Measurements from ENCODE around the gene NEK3. TPM values are rescaled to one million over a fixed set of nuclear protein-coding genes. Genes with fewer than 3 reads are reported as not detected.

Gene NEK3
- polyA plus RNA-seq, 2 of the 4 experiments (the other 2 are of a cell fraction) = 6.5 to 19.3 TPM

DNA sequence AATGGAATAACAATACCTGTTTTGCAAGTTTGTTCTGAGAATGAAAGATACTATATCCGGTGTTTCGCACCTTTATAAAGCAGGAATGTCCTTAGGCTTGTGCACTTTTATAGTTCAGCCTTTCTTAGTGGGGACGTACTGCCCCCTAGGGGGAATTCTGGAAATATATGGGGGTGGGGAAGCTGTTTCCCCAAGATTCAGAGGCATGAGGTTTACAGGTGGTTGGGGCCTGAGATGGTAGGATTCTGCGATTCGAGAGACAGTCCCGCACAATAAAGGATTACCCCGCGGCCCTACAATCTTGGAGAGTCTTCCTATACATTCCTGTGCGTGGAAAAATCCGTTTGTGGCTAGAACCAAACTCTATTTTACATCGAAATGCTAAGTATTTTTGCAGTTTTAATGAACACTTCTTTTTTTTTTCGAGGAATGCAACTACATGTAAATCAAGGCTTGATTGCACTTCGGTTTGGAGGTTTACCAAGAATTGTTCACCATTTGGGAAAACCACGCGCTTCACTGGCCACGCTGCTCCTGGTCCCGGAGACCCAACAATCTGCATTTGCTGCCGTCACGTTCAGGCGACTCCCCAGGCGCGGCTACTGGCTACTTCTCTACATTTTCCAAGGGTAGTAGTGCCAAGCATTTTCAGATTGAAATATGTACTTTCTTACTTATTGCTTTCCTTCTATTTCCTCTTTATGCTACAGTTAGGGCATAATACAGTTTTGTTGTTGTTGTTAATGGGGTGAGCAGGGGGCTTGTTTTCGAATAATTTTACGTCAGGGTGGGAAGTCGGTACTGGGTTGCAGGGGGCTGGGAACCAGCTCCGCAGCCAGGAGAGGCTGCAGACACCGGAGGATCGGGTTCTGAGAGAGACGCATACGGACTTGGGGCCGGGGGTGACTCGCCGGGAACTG lies 31.4 kb downstream of the NEK3 start:
- Histone ChIP-seq H3K4me2 (peak overlapping the region; percentile 87), H3K4me1 (no peaks in the 10 kb centered on the region), H3K9me3 (no peaks in the 10 kb centered on the region), H3K4me3 (peak overlapping the region; percentile 63), H3K27ac (peak overlapping the region in 1 of 2 experiments; percentile 79; a peak in 3 of 6 replicates)
- ATAC-seq = peak; percentile 84 to 87
- POLR2A ChIA-PET = interaction anchor here (0.9 to 1.3 kb wide), 3 partner anchors 66 to 232 kb away, joined by 3 to 5 read pairs (median 3); partner anchors contain the start of gene ALG11
- peak; percentile 60 to 61 for DNase-seq (ENCODE audit: low read depth in 1 of 2, low spot score in 1 of 2)
- 4% methylated on average over 27 of the region's 33 CpGs for WGBS (ENCODE audit: missing lambda C conversion rate)
- CTCF ChIA-PET = interaction anchor here (0.6 to 4.6 kb wide), 50 partner anchors 7 to 1002 kb away, joined by 3 to 81 read pairs (median 4); partner anchors contain the start of gene TMEM272
- no peak for TF ChIP-seq RNF2 (IDR thresholded peaks at IDR 0.05; ENCODE audit: borderline replicate concordance, low read depth)
- no peak for TF ChIP-seq MAFK (IDR thresholded peaks at IDR 0.05; ENCODE audit: partially characterized antibody)
- TF ChIP-seq FOXS1 (CRISPR knock-in tag; IDR thresholded peaks at IDR 0.05) = no peak
- peak; percentile 82 to 86 for TF ChIP-seq RAD21 (conservative IDR thresholded peaks at IDR 0.05 in 1 of 2, IDR thresholded peaks at IDR 0.05 in 1 of 2)
- no peak for TF ChIP-seq ZSCAN20 (CRISPR knock-in tag; IDR thresholded peaks at IDR 0.05)
- TF ChIP-seq, protein P1, sequence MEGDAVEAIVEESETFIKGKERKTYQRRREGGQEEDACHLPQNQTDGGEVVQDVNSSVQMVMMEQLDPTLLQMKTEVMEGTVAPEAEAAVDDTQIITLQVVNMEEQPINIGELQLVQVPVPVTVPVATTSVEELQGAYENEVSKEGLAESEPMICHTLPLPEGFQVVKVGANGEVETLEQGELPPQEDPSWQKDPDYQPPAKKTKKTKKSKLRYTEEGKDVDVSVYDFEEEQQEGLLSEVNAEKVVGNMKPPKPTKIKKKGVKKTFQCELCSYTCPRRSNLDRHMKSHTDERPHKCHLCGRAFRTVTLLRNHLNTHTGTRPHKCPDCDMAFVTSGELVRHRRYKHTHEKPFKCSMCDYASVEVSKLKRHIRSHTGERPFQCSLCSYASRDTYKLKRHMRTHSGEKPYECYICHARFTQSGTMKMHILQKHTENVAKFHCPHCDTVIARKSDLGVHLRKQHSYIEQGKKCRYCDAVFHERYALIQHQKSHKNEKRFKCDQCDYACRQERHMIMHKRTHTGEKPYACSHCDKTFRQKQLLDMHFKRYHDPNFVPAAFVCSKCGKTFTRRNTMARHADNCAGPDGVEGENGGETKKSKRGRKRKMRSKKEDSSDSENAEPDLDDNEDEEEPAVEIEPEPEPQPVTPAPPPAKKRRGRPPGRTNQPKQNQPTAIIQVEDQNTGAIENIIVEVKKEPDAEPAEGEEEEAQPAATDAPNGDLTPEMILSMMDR (IDR thresholded peaks at IDR 0.05) = peak; percentile 79
- peak; percentile 65 for TF ChIP-seq SMC3 (IDR thresholded peaks at IDR 0.05)
- TF ChIP-seq, protein P2, sequence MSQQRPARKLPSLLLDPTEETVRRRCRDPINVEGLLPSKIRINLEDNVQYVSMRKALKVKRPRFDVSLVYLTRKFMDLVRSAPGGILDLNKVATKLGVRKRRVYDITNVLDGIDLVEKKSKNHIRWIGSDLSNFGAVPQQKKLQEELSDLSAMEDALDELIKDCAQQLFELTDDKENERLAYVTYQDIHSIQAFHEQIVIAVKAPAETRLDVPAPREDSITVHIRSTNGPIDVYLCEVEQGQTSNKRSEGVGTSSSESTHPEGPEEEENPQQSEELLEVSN (IDR thresholded peaks at IDR 0.05; ENCODE audit: borderline replicate concordance, low read depth) = 0 out of 2 replicates have a peak, but pooled peaks have one; percentile 16
- TF ChIP-seq, protein P3, sequence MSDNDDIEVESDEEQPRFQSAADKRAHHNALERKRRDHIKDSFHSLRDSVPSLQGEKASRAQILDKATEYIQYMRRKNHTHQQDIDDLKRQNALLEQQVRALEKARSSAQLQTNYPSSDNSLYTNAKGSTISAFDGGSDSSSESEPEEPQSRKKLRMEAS (IDR thresholded peaks at IDR 0.05) = peak; percentile 24; the same call in 1 of the 2 replicates
- TF ChIP-seq HEYL (CRISPR knock-in tag; IDR thresholded peaks at IDR 0.05) = no peak
- no peak for TF ChIP-seq FOSB (CRISPR knock-in tag; IDR thresholded peaks at IDR 0.05)
- no peak for TF ChIP-seq KDM1A (IDR thresholded peaks at IDR 0.05; ENCODE audit: low read depth)
- FAIRE-seq = no peak

DNA sequence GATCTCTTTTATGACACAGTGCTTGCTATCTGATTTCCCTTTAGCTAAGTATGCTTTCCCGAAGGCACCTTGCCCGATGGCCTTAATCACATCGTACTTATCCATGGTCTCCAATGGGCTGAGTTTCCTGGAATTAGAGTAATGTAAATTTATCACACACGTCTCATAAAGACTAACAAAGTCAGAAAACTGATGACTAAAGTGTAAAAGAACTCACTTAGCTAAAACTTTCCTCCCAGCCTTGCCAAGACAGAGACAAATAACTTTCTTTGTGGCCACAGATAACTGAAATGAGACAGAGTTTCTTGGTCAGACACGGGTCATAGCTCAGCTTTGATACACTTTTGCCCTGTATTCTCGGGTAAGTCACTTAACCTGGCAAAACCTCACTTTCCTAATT lies 32.0 kb downstream of the NEK3 start:
- WGBS (ENCODE audit: missing lambda C conversion rate) = 48% methylated on average over 6 of the region's 6 CpGs
- Histone ChIP-seq H3K27ac (no peak overlapping the region), H3K9me3 (no peaks in the 10 kb centered on the region), H3K4me1 (no peaks in the 10 kb centered on the region), H3K4me3 (no peak overlapping the region), H3K4me2 (peak overlapping the region; percentile 87; the same call in 2 of the 3 replicates)
- CTCF ChIA-PET = interaction anchor here (0.7 to 4.6 kb wide), 36 partner anchors 9 to 689 kb away, joined by 3 to 81 read pairs (median 4); no protein-coding TSS in a partner anchor
- FAIRE-seq (no peak), DNase-seq (ENCODE audit: low read depth in 1 of 2, low spot score in 1 of 2) (no peak), ATAC-seq (peak in 1 of 2 experiments; percentile 6; a peak in 2 of 6 replicates)
- POLR2A ChIA-PET = interaction anchor here (0.9 to 1.3 kb wide), 4 partner anchors 67 to 232 kb away, joined by 3 to 5 read pairs (median 3); partner anchors contain the start of gene ALG11
- peak; percentile 23 for TF ChIP-seq MAFK (IDR thresholded peaks at IDR 0.05; ENCODE audit: partially characterized antibody)
- TF ChIP-seq, protein P4, sequence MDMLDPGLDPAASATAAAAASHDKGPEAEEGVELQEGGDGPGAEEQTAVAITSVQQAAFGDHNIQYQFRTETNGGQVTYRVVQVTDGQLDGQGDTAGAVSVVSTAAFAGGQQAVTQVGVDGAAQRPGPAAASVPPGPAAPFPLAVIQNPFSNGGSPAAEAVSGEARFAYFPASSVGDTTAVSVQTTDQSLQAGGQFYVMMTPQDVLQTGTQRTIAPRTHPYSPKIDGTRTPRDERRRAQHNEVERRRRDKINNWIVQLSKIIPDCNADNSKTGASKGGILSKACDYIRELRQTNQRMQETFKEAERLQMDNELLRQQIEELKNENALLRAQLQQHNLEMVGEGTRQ (IDR thresholded peaks at IDR 0.05) = no peak

DNA sequence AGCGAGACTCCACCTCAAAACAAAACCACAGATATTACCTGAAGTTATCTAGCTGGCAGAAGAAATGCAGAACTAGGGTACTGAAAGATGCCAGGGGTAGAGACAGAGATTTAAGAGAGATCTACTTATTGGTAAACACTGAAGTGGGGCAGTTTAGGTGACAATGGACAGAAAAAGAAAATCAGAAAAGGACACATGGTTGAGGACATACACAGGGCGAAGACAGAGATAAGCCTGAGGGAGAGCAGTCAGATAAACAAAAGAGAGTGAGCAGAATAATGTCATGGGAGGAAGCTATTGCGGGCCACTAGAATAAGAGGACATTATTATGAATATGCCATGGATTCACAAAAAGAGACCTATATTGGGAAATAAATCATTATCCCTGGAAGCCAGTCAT lies 33.9 kb downstream of the NEK3 start:
- WGBS (ENCODE audit: missing lambda C conversion rate) = 78% methylated on average over 3 of the region's 3 CpGs
- no peak for ATAC-seq
- Histone ChIP-seq H3K4me3 (no peak overlapping the region), H3K4me1 (no peaks in the 10 kb centered on the region), H3K27ac (no peak overlapping the region), H3K4me2 (no peak overlapping the region), H3K9me3 (no peaks in the 10 kb centered on the region)
- no peak for FAIRE-seq
- no peak for DNase-seq (ENCODE audit: low read depth in 1 of 2, low spot score in 1 of 2)
- CTCF ChIA-PET = interaction anchor here (1.1 to 4.6 kb wide), 6 partner anchors 11 to 280 kb away, joined by 3 to 81 read pairs (median 4); partner anchors contain the start of gene TMEM272
- POLR2A ChIA-PET = no interaction called here
- TF ChIP-seq, protein P2 (IDR thresholded peaks at IDR 0.05; ENCODE audit: borderline replicate concordance, low read depth) = no peak
- TF ChIP-seq EHF (CRISPR knock-in tag; IDR thresholded peaks at IDR 0.05) = no peak
- TF ChIP-seq HOXB5 (CRISPR knock-in tag; IDR thresholded peaks at IDR 0.05) = no peak
- no peak for TF ChIP-seq JUNB (IDR thresholded peaks at IDR 0.05)
- TF ChIP-seq RARB (CRISPR knock-in tag; IDR thresholded peaks at IDR 0.05) = no peak
- no peak for TF ChIP-seq SREBF2 (IDR thresholded peaks at IDR 0.05)
- no peak for TF ChIP-seq SMC3 (IDR thresholded peaks at IDR 0.05)
- TF ChIP-seq, protein P5, sequence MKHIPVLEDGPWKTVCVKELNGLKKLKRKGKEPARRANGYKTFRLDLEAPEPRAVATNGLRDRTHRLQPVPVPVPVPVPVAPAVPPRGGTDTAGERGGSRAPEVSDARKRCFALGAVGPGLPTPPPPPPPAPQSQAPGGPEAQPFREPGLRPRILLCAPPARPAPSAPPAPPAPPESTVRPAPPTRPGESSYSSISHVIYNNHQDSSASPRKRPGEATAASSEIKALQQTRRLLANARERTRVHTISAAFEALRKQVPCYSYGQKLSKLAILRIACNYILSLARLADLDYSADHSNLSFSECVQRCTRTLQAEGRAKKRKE (CRISPR knock-in tag; IDR thresholded peaks at IDR 0.05; ENCODE audit: low read depth) = no peak
- TF ChIP-seq, protein P6, sequence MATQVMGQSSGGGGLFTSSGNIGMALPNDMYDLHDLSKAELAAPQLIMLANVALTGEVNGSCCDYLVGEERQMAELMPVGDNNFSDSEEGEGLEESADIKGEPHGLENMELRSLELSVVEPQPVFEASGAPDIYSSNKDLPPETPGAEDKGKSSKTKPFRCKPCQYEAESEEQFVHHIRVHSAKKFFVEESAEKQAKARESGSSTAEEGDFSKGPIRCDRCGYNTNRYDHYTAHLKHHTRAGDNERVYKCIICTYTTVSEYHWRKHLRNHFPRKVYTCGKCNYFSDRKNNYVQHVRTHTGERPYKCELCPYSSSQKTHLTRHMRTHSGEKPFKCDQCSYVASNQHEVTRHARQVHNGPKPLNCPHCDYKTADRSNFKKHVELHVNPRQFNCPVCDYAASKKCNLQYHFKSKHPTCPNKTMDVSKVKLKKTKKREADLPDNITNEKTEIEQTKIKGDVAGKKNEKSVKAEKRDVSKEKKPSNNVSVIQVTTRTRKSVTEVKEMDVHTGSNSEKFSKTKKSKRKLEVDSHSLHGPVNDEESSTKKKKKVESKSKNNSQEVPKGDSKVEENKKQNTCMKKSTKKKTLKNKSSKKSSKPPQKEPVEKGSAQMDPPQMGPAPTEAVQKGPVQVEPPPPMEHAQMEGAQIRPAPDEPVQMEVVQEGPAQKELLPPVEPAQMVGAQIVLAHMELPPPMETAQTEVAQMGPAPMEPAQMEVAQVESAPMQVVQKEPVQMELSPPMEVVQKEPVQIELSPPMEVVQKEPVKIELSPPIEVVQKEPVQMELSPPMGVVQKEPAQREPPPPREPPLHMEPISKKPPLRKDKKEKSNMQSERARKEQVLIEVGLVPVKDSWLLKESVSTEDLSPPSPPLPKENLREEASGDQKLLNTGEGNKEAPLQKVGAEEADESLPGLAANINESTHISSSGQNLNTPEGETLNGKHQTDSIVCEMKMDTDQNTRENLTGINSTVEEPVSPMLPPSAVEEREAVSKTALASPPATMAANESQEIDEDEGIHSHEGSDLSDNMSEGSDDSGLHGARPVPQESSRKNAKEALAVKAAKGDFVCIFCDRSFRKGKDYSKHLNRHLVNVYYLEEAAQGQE (IDR thresholded peaks at IDR 0.05) = no peak
- TF ChIP-seq HEYL (CRISPR knock-in tag; IDR thresholded peaks at IDR 0.05) = no peak
- no peak for TF ChIP-seq EHMT2 (IDR thresholded peaks at IDR 0.05; ENCODE audit: low read depth)
